OCI-LY7 (cell line): ENCODE measurements around the gene IVL.

Experiments
- EZH2phosphoT487 ChIP-seq: fragments of 200-600 bp; sonication (generic); IDR thresholded peaks from 2 replicates; pipeline ENCODE4 v1.6.1; 2018; ENCODE audit warnings: low read depth, borderline replicate concordance, mild to moderate bottlenecking, mixed run types, antibody characterized with exemption, low read length, moderate library complexity, mixed read lengths
- TF ChIP-seq, protein P1 (sequence below): fragments of 200-600 bp; sonication (generic); conservative IDR thresholded peaks from 2 replicates; pipeline ENCODE4 v1.5.1; 2014; ENCODE audit warnings: mild to moderate bottlenecking, antibody characterized with exemption, low read length, moderate library complexity, mixed read lengths

DNA sequence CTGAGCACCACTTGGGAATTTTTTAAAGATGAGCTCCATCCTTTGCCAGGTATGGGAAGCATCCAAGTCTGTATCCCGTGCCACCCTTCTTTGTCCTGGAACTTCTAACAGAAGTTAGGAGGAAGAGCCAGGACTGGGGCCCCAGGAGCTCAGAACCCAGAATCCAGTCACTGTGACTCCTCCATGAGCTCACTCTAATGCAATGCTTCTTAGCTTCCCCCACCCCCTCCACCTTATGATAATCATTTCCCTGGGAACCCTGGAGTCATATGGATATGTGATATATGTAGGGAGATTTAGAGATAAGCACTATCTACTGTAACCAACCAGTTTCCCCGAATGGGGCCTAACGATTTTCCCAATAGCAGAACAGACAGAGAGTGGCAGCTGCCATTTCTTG is 37.9 kb downstream of the IVL start:
- TF ChIP-seq, protein P1, sequence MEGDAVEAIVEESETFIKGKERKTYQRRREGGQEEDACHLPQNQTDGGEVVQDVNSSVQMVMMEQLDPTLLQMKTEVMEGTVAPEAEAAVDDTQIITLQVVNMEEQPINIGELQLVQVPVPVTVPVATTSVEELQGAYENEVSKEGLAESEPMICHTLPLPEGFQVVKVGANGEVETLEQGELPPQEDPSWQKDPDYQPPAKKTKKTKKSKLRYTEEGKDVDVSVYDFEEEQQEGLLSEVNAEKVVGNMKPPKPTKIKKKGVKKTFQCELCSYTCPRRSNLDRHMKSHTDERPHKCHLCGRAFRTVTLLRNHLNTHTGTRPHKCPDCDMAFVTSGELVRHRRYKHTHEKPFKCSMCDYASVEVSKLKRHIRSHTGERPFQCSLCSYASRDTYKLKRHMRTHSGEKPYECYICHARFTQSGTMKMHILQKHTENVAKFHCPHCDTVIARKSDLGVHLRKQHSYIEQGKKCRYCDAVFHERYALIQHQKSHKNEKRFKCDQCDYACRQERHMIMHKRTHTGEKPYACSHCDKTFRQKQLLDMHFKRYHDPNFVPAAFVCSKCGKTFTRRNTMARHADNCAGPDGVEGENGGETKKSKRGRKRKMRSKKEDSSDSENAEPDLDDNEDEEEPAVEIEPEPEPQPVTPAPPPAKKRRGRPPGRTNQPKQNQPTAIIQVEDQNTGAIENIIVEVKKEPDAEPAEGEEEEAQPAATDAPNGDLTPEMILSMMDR: no peak
- no peak for TF ChIP-seq EZH2phosphoT487
